ENCODE data around the gene TESMIN. TPM values are rescaled to one million over a fixed set of nuclear protein-coding genes. Genes with fewer than 3 reads are reported as not detected.

The TESMIN gene
- polyA plus RNA-seq, 3 donors = 1.9 to 2.6 (median 2.5) TPM

GRCh38 chr11:68775951-68776388, 24.6 kb upstream of the TESMIN start:
- Mint-ChIP-seq H3K4me3 (no peak overlapping the region), H3K9me3 (no peaks in the 10 kb centered on the region), H3K27ac (peak overlapping the region in 1 of 7 donors; percentile 6), H3K27me3 (ENCODE audit: low read depth in 3 of 3) (no peaks in the 10 kb centered on the region), H3K4me1 (no peaks in the 10 kb centered on the region), H3K36me3 (peaks cover 86 to 97% of the 10 kb centered on the region in 2 donors)
- Histone ChIP-seq H3K4me3 (replicated peaks in 1 of 3; ENCODE audit: low read depth in 2 of 3, low read length in 3 of 3) (no peak overlapping the region), H3K4me2 (replicated peaks; ENCODE audit: extremely low read depth, low read length, poor library complexity, severe bottlenecking) (no peak overlapping the region), H3K27ac (ENCODE audit: low read depth in 1 of 2, low read length in 2 of 2) (no peak overlapping the region), H3K36me3 (replicated peaks in 1 of 2; ENCODE audit: control insufficient read depth in 1 of 2, insufficient read depth in 2 of 2, low read length in 2 of 2) (peaks cover 90 to 100% of the 10 kb centered on the region in 2 donors), H2AFZ (ENCODE audit: insufficient read depth, low read depth, low read length, poor library complexity, severe bottlenecking) (no peak overlapping the region), H3K4me1 (ENCODE audit: control insufficient read depth in 1 of 2, insufficient read depth in 2 of 2, low read length in 2 of 2) (no peaks in the 10 kb centered on the region), H3K9ac (ENCODE audit: insufficient read depth, low read length, poor library complexity, severe bottlenecking) (no peak overlapping the region), H3K79me2 (ENCODE audit: insufficient read depth, low read length) (no peaks in the 10 kb centered on the region), H3K9me3 (replicated peaks in 1 of 2; ENCODE audit: control insufficient read depth in 1 of 2, insufficient read depth in 1 of 2, low read length in 2 of 2) (no peaks in the 10 kb centered on the region), H4K20me1 (ENCODE audit: insufficient read depth, low read length) (peaks cover 8% of the 10 kb centered on the region), H3K27me3 (ENCODE audit: control insufficient read depth in 2 of 2, insufficient read depth in 2 of 2, low read length in 2 of 2) (no peaks in the 10 kb centered on the region)
- 100% methylated on average over 2 of the region's 4 CpGs for WGBS (ENCODE audit: insufficient coverage)
- no peak for DNase-seq
- no peak for TF ChIP-seq CTCF (IDR thresholded peaks at IDR 0.05)
- intact Hi-C loops (cut with micrococcal nuclease) = no loop called here

GRCh38 chr11:68774194-68774585, 22.9 kb upstream of the TESMIN start:
- Histone ChIP-seq H3K4me1 (ENCODE audit: control insufficient read depth in 1 of 2, insufficient read depth in 2 of 2, low read length in 2 of 2) (no peaks in the 10 kb centered on the region), H4K20me1 (ENCODE audit: insufficient read depth, low read length) (peaks cover 8% of the 10 kb centered on the region), H2AFZ (ENCODE audit: insufficient read depth, low read depth, low read length, poor library complexity, severe bottlenecking) (no peak overlapping the region), H3K9me3 (replicated peaks in 1 of 2; ENCODE audit: control insufficient read depth in 1 of 2, insufficient read depth in 1 of 2, low read length in 2 of 2) (no peaks in the 10 kb centered on the region), H3K79me2 (ENCODE audit: insufficient read depth, low read length) (no peaks in the 10 kb centered on the region), H3K4me2 (replicated peaks; ENCODE audit: extremely low read depth, low read length, poor library complexity, severe bottlenecking) (no peak overlapping the region), H3K9ac (ENCODE audit: insufficient read depth, low read length, poor library complexity, severe bottlenecking) (no peak overlapping the region), H3K27ac (ENCODE audit: low read depth in 1 of 2, low read length in 2 of 2) (no peak overlapping the region), H3K4me3 (replicated peaks in 1 of 3; ENCODE audit: low read depth in 2 of 3, low read length in 3 of 3) (no peak overlapping the region), H3K27me3 (ENCODE audit: control insufficient read depth in 2 of 2, insufficient read depth in 2 of 2, low read length in 2 of 2) (no peaks in the 10 kb centered on the region), H3K36me3 (replicated peaks in 1 of 2; ENCODE audit: control insufficient read depth in 1 of 2, insufficient read depth in 2 of 2, low read length in 2 of 2) (peaks cover 94 to 100% of the 10 kb centered on the region in 2 donors)
- Mint-ChIP-seq H3K27ac (no peak overlapping the region), H3K27me3 (ENCODE audit: low read depth in 3 of 3) (no peaks in the 10 kb centered on the region), H3K4me3 (no peak overlapping the region), H3K4me1 (no peaks in the 10 kb centered on the region), H3K9me3 (no peaks in the 10 kb centered on the region), H3K36me3 (peaks cover 87 to 98% of the 10 kb centered on the region in 2 donors)
- intact Hi-C loops (cut with micrococcal nuclease) = no loop called here
- WGBS (ENCODE audit: insufficient coverage) = 98% methylated on average over 4 of the region's 9 CpGs
- DNase-seq = no peak
- TF ChIP-seq CTCF (IDR thresholded peaks at IDR 0.05) = no peak

Data from CD14-positive monocyte (primary cell).